Parathyroid adenoma (tissue), 2 donors: ENCODE measurements around the gene PGC.

Source experiments
- H2AFZ ChIP-seq: fragments of 300-600 bp; sonication (generic); one replicate; pipeline ENCODE4 v1.7.0; 2017; ENCODE audit warnings: antibody characterized with exemption, mild to moderate bottlenecking
- H3K27ac ChIP-seq: fragments of 300-600 bp; sonication (generic); one replicate; pipeline ENCODE4 v1.7.0; 2017
- H3K27me3 ChIP-seq: fragments of 300-600 bp; sonication (generic); one replicate; pipeline ENCODE4 v1.7.0; 2017; ENCODE audit warnings: low read length; ENCODE audit not compliant: control insufficient read depth, insufficient read depth
- H3K36me3 ChIP-seq: fragments of 300-600 bp; sonication (generic); one replicate; pipeline ENCODE4 v1.7.0; 2017; ENCODE audit warnings: low read length; ENCODE audit not compliant: control insufficient read depth, insufficient read depth
- H3K4me1 ChIP-seq: fragments of 300-600 bp; sonication (generic); one replicate; pipeline ENCODE4 v1.7.0; 2017; ENCODE audit warnings: control low read depth
- H3K4me2 ChIP-seq: fragments of 300-600 bp; sonication (generic); one replicate; pipeline ENCODE4 v1.7.0; 2017; ENCODE audit warnings: low read length
- H3K4me3 ChIP-seq: fragments of 300-600 bp; sonication (generic); one replicate; pipeline ENCODE4 v1.7.0; 2017; ENCODE audit warnings: low read depth, low read length
- H3K79me2 ChIP-seq: fragments of 300-600 bp; sonication (generic); one replicate; pipeline ENCODE4 v1.7.0; 2017; ENCODE audit warnings: control low read depth
- H3K9ac ChIP-seq: fragments of 300-600 bp; sonication (generic); one replicate; pipeline ENCODE4 v1.7.0; 2017; ENCODE audit warnings: mild to moderate bottlenecking
- H3K9me3 ChIP-seq: fragments of 300-600 bp; sonication (generic); one replicate; pipeline ENCODE4 v1.7.0; 2017; ENCODE audit warnings: low read length; ENCODE audit not compliant: control insufficient read depth
- CTCF ChIP-seq: fragments of 300-600 bp; sonication (generic); IDR thresholded peaks from one replicate; pipeline ENCODE4 v1.7.0; 2017; ENCODE audit warnings: antibody characterized with exemption, mild to moderate bottlenecking
- donor health status: primary hyperparathyroidism.

PGC gene

GRCh38 chr6:41693281-41694240, 53.6 kb downstream of the PGC start:
- H3K27ac ChIP-seq = no peak overlapping the region
- no peaks in the 10 kb centered on the region for H3K27me3 ChIP-seq
- H3K4me1 ChIP-seq = no peaks in the 10 kb centered on the region
- H3K9ac ChIP-seq = no peak overlapping the region
- H3K4me3 ChIP-seq = no peak overlapping the region
- H3K9me3 ChIP-seq = no peaks in the 10 kb centered on the region
- peaks cover 19% of the 10 kb centered on the region for H3K79me2 ChIP-seq
- no peak for TF ChIP-seq CTCF
- no peaks in the 10 kb centered on the region for H3K36me3 ChIP-seq
- H3K4me2 ChIP-seq = no peak overlapping the region
- no peak overlapping the region for H2AFZ ChIP-seq

GRCh38 chr6:41692730-41693129, 54.5 kb downstream of the PGC start:
- Histone ChIP-seq H3K4me1 (no peaks in the 10 kb centered on the region), H3K27ac (no peak overlapping the region), H3K9ac (no peak overlapping the region), H3K4me2 (no peak overlapping the region), H3K9me3 (no peaks in the 10 kb centered on the region), H2AFZ (no peak overlapping the region), H3K27me3 (no peaks in the 10 kb centered on the region), H3K79me2 (peaks cover 19% of the 10 kb centered on the region), H3K36me3 (no peaks in the 10 kb centered on the region), H3K4me3 (no peak overlapping the region)
- no peak for TF ChIP-seq CTCF

GRCh38 chr6:41692080-41692675, 55.0 kb downstream of the PGC start:
- H3K9ac ChIP-seq = no peak overlapping the region
- TF ChIP-seq CTCF = no peak
- H3K27me3 ChIP-seq = no peaks in the 10 kb centered on the region
- no peak overlapping the region for H3K4me2 ChIP-seq
- no peak overlapping the region for H3K27ac ChIP-seq
- no peak overlapping the region for H3K4me3 ChIP-seq
- no peak overlapping the region for H2AFZ ChIP-seq
- peaks cover 19% of the 10 kb centered on the region for H3K79me2 ChIP-seq
- H3K36me3 ChIP-seq = no peaks in the 10 kb centered on the region
- H3K9me3 ChIP-seq = no peaks in the 10 kb centered on the region
- H3K4me1 ChIP-seq = no peaks in the 10 kb centered on the region

- Histone ChIP-seq H3K36me3 (no peaks in the 10 kb centered on the region), H3K4me2 (no peak overlapping the region), H3K9ac (no peak overlapping the region), H3K27ac (no peak overlapping the region), H3K9me3 (no peaks in the 10 kb centered on the region), H3K4me3 (no peak overlapping the region), H3K27me3 (no peaks in the 10 kb centered on the region), H3K79me2 (peaks cover 19% of the 10 kb centered on the region), H2AFZ (no peak overlapping the region), H3K4me1 (no peaks in the 10 kb centered on the region)
- no peak for TF ChIP-seq CTCF
Observed at GRCh38 chr6:41691426-41692079, 55.6 kb downstream of the PGC start.
